Right ventricle myocardium inferior (tissue), 1 donor: ENCODE results near the gene ANTXR1. TPM values are rescaled to one million over a fixed set of nuclear protein-coding genes. Genes with fewer than 3 reads are reported as not detected.
A peak's percentile ranks its signal among the peaks of the same experiment; 100 is the strongest.

Source experiments
- ATAC-seq: fragments of 200-7000 bp; cut with Tn5 transposase; one replicate; pipeline ENCODE4 v1.9.1; 2020; ENCODE audit warnings: mild to moderate bottlenecking, moderate library complexity
- DNase-seq: peaks from one replicate; pipeline ENCODE4 v3.0.0; 2021; ENCODE audit errors: missing footprints
- intact Hi-C: fragments of 100-400 bp; cut with DNase I; formaldehyde crosslinking; loops from one replicate; pipeline ENCODE4 v1.11.0; 2022
- total RNA-seq: library from RNA; stranded (reverse); fragmentation: NEBNext Ultra II Directional; extraction: Animal tissue kit (Norgen Biotek cat#: 25700); gene quantifications from one replicate; pipeline ENCODE4 v1.2.1, GENCODE V29; 2021
- donor health status: DM: no; HTN: yes; CAD: no; lungs with severe emphysema.

Gene ANTXR1
- total RNA-seq, 1 donor from 2014 or later: 31.9 TPM

DNA sequence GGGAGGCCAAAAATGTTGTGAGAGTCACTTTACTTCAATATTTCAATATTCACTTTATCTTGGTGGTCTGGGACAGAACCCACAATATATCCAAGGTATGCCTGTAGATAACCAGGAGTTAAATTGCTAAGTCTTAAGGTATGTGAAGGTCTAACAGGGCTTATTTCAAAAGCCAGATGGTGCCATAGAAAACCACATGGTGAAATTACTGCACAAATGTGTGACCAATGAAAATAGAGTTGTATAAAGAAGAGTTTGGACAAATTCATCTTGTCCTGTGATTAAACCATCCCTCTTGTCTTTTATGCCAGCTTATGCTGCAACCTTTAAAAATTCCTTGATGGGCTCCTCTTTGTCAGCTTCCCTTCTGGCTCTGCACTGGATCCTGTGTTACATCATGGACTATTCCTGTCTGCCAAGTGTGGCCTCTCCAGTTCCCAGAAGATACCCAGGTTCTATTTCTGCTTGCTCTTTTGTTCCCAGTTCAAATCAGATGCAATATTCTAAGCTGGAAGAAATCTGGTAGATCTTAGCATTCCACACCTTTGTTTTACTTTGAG, 46.8 kb downstream of the ANTXR1 start:
- intact Hi-C loops: no loop called here
- ATAC-seq: peak; percentile 79
- DNase-seq: no peak

DNA sequence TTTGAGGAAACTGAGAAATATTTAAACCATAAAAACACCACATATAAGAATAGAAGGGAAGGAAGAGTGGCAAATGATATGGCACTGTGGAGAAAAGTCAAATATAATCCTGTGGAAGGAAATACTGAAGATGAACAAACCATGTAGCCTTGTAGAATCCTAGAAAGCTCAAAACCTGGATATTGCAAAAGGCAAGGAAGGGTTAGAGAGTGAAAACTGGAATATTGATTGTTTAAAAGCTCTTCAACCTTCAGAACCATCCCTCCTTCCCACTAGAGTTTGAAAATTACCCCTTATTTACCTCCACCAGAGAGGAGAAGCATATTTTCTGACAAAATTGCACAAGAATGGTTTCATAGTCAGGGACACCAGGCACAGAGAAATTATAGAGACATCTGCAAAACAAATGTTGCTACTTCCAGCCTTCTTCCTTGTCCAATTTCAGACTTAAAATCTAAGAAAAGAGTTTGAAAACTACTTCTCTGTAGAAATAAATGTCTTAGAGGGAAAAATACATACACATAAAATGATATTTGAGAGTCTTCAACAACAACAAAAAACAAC, 48.0 kb downstream of the ANTXR1 start:
- intact Hi-C loops: no loop called here
- DNase-seq: no peak
- no peak for ATAC-seq

DNA sequence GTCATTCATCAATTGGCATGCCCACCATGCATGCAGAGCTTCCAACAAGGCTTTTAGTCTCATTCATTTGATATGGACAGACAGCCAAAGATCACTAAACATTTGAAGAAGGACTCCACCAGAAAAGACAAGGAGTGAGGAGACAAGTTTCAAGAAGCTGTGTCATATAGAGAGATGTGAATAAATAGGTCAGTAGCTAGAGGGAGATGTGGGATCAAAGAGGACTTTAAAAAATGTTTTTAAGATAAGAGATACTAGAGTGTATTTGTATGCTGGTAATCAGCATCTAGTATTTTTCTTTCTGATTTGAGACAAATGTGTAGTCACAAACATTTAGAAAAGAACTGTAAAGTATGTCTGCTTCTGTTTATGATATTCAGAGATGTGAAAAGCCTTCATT, 48.5 kb downstream of the ANTXR1 start:
- intact Hi-C loops: no loop called here
- DNase-seq: no peak
- no peak for ATAC-seq

DNA sequence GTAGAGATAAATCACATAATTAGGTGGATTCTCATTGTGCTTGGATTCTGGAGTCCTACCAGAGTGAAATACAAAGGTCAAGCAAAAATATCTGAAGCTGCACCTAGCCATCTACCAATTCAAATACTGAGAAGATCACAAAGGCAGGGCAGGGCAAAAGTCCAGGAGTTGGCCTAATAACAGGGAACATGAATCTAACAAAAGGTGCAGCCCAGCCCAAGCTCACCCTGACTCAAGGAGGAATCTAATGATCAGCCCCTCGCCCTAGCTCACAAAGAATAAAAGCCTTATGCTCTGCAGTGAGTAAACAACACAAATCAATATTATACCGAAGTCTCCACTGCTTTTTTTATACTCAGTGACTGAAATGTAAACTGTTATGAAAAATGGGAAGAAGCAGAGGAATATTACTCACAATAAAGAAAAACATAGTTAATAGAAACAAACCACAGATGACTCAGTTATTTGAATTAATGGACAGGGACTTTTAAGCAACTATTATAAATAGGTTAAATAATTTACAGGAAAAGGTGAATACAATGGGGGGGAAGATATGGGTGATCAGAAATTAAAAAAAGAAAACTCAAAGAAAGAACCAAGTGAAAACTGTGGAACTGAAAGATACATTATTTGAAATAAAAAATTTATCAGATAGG, 49.5 kb downstream of the ANTXR1 start:
- DNase-seq (no peak), ATAC-seq (no peak)
- intact Hi-C loops: no loop called here

- DNase-seq (no peak), ATAC-seq (no peak)
- intact Hi-C loops: no loop called here
Observed at GRCh38 chr2:69065735-69066336, 52.9 kb downstream of the ANTXR1 start.

GRCh38 chr2:69067026-69067630, 54.1 kb downstream of the ANTXR1 start:
- ATAC-seq (peak; percentile 67), DNase-seq (no peak)
- intact Hi-C loops: no loop called here

DNA sequence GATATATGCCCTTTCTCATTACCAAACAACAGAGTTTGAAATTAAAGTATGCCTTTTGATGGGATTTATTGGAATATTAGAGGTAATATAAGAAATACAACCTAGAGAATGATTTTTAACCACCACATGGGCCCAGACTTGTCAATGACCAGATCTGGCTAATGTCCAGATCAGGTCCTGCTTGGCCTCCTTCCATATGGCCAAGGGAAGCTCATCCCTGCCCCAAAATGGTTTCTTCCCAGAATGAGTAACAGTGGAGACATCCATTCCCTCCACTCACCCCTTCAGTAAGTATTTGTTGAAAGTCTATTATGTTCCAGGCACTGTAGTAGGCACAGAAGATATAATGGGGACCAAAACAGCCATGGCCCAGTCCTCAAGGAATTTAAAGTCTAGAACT, 54.9 kb downstream of the ANTXR1 start:
- ATAC-seq (no peak), DNase-seq (no peak)
- intact Hi-C loops: no loop called here

DNA sequence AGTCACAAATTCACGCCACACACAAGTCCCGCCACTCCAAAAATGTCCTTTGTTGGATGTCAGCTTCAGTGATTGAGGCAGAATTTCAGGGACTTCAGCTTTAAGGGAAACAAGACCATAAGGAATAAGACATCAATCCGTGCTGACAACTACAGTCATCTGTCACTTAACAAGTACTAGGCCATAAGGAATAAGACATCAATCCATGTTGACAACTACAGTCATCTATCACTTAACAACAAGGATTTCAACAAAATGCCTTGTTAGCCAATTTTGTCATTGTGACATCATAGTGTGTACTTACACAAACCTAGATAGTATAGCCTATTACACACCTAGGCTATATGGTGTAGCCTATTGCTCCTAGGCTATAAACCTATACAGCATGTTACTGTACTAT, 58.0 kb downstream of the ANTXR1 start:
- no peak for DNase-seq
- no peak for ATAC-seq
- intact Hi-C loops: no loop called here

DNA sequence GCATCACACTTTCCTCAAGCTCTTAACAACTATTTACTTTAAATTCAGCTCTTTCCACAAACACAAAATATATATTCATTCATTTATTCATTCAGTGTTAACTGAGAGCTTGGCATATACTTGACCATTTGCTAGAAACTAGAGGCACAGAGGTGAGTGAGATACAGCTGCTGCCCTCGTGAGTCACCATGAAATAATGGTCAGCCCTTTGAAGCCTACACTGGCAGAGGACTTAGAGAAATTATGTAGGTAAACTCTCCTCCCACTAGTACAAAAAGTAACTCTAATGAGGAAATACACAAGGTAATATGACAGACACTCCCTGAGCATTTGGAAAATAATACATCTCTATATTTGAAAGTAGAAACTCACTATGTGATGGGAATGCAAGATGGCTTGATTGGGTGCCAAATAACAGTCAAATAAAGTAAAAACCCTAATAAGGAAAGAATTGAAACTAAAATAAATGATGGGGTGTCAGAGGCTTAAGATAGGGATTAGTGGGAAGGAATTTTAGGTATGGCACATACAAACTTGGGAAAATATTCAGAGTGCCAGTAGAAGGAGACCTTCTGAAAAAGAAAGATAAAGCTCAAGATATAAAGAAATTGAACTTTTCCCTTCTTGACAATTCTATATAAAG, 61.1 kb downstream of the ANTXR1 start:
- ATAC-seq (no peak), DNase-seq (no peak)
- intact Hi-C loops: no loop called here

DNA sequence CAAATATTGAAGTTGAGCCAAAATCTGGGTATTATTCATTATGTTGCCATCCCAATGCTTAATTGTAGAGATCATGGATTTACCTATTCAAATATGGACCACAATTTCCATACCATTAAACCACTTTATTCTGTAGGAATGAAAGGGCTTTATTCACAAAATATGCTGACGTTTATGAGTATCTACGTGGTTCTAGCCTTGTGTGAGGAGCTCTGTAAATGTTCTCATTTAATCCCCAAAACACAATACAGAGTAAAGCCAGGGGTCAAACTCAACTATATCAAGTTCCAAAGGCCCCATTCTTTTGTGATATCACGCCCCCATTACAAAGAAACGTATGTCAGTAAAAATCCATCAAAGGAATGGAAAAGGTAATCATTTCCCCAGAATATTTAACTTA, 61.9 kb downstream of the ANTXR1 start:
- no peak for DNase-seq
- intact Hi-C loops: no loop called here
- ATAC-seq: no peak

GRCh38 chr2:69075486-69075885, 62.5 kb downstream of the ANTXR1 start:
- DNase-seq (no peak), ATAC-seq (no peak)
- intact Hi-C loops: no loop called here

GRCh38 chr2:69076601-69077000, 63.6 kb downstream of the ANTXR1 start:
- DNase-seq (no peak), ATAC-seq (no peak)
- intact Hi-C loops: no loop called here

GRCh38 chr2:69077252-69077950, 64.4 kb downstream of the ANTXR1 start:
- intact Hi-C loops: no loop called here
- ATAC-seq (peak; percentile 40), DNase-seq (no peak)

- intact Hi-C loops: no loop called here
- ATAC-seq (no peak), DNase-seq (no peak)
Observed at GRCh38 chr2:69080071-69080470, 67.1 kb downstream of the ANTXR1 start.

- no peak for ATAC-seq
- intact Hi-C loops: no loop called here
- DNase-seq: no peak
Observed at GRCh38 chr2:69081001-69081580, 68.1 kb downstream of the ANTXR1 start.

DNA sequence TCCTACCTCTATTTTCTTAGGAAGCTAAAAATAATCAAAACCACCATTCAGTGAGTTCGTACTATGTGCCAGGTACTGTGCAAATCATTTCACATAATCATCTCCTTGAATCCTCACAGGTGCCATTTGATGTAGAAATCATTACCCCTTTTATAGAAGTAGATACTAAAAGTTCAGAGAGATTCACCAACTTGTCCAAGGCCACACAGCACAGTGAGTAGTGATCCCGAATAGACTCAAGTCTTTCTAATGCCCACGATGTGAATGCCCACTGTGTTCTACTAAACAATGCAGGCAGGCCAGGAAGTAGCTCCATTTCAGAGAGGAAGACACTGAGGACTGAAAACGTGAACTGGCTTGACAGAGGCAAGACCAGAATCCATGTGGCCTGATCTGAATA, 68.8 kb downstream of the ANTXR1 start:
- DNase-seq (no peak), ATAC-seq (no peak)
- intact Hi-C loops: no loop called here

DNA sequence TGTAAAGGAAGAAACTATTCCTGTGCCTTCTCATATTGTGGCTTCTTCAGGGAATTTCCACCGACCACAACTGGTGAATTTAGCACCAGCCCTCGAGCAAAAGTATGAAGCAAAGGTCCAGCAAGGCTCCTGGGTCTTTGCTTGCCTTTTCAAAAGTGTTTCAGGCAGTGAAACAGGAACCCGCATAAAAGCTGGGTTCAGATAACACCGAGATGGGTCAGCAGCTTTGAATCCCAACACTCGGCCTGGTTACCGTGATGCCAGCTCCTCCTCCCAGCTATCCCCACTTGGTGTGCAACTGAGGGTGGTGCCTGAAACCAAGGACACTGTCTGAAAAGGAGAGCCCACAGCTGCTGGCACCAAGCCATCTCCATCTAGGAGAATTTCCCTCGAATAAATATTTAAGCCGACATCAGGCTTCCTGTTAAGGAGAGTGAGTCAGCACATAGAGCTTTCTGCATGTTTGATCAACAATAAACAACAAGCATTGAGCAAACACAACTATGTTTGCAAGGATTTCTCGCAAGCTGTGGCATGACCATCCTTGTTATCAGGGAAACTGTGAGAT, 69.5 kb downstream of the ANTXR1 start:
- ATAC-seq (peak; percentile 30), DNase-seq (peak; percentile 80)
- intact Hi-C loops: no loop called here

DNA sequence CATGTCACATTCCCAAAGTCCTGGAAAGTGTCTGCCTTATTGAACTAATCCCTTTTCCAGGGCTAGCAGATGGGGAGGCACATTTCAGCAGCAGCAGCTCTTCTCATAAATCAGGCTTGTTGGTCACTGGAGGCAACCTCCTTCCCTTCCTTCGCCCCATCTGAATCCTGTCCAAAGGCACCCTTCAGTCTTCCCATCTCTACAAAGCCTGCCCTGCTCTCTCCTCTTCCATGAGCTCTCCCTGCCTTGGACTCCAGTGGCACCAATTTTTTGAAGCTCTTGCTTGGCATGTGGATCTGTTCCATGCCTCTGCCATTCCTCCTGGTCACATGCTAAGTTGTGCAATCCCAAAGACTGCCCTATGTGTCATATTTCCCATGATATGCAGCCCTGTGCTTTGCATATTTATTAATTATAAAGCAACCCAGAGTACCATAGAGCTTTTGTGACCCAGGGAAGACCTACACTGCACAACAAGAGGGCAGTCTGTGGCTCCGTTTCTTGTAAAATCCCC, 70.3 kb downstream of the ANTXR1 start:
- DNase-seq (no peak), ATAC-seq (peak; percentile 45)
- intact Hi-C loops: no loop called here
